Mesenchymal stem cell (in vitro differentiated cells and primary cell): ENCODE measurements around the gene ELMO1.

Experiments used
- DNase-seq: peaks from one replicate; pipeline ENCODE4 v3.0.0-alpha.2; 2013
- H2AFZ ChIP-seq: one replicate; pipeline ENCODE4 v1.6.1; 2013; ENCODE audit warnings: low read depth, mild to moderate bottlenecking, control low read depth, inconsistent platforms, low read length, moderate library complexity
- H2AK5ac ChIP-seq: 2 replicates; pipeline ENCODE4 v1.6.1; 2013; ENCODE audit warnings: low read length, moderate library complexity, mild to moderate bottlenecking, inconsistent platforms; ENCODE audit not compliant: severe bottlenecking
- H2BK120ac ChIP-seq: one replicate; pipeline ENCODE4 v1.6.1; 2013; ENCODE audit warnings: low read depth, mild to moderate bottlenecking, inconsistent platforms, low read length, moderate library complexity
- H2BK12ac ChIP-seq, 2 experiments: one replicate each; pipeline ENCODE4 v1.6.1; 2013; ENCODE audit warnings: inconsistent platforms in 2 of 2, low read length in 2 of 2, mild to moderate bottlenecking in 2 of 2, moderate library complexity in 2 of 2, control low read depth in 1 of 2
- H2BK15ac ChIP-seq: one replicate; pipeline ENCODE4 v1.6.1; 2013; ENCODE audit warnings: mild to moderate bottlenecking, low read depth, inconsistent platforms; ENCODE audit not compliant: poor library complexity, severe bottlenecking
- H2BK5ac ChIP-seq: 2 replicates; pipeline ENCODE4 v1.6.1; 2013; ENCODE audit warnings: low read depth, mild to moderate bottlenecking, low read length, control low read depth, inconsistent platforms; ENCODE audit not compliant: poor library complexity, severe bottlenecking
- H3K14ac ChIP-seq, 2 experiments: one replicate each; pipeline ENCODE4 v1.6.1; 2013; ENCODE audit warnings: inconsistent platforms in 2 of 2, low read length in 2 of 2, control low read depth in 1 of 2, mild to moderate bottlenecking in 1 of 2, moderate library complexity in 1 of 2
- H3K18ac ChIP-seq, 2 experiments: one replicate each; pipeline ENCODE4 v1.6.1; 2013; ENCODE audit warnings: inconsistent platforms in 2 of 2, low read length in 2 of 2, control low read depth in 1 of 2, low read depth in 1 of 2, mild to moderate bottlenecking in 1 of 2
- H3K23ac ChIP-seq, 2 experiments: one replicate each; pipeline ENCODE4 v1.6.1; 2013; ENCODE audit warnings: inconsistent platforms in 2 of 2, low read length in 2 of 2, mild to moderate bottlenecking in 2 of 2, moderate library complexity in 2 of 2, control low read depth in 1 of 2
- H3K27ac ChIP-seq: 2 replicates; pipeline ENCODE4 v1.5.1; 2013; ENCODE audit warnings: mild to moderate bottlenecking, moderate library complexity, low read length, control low read depth, inconsistent platforms; ENCODE audit not compliant: poor library complexity, severe bottlenecking
- H3K27me3 ChIP-seq, 2 experiments: 2 replicates each; pipeline versions ENCODE4 v1.6.1 to v1.7.0; 2013; ENCODE audit warnings: low read length in 2 of 2, mild to moderate bottlenecking in 2 of 2, moderate library complexity in 2 of 2, control low read depth in 1 of 2, inconsistent platforms in 1 of 2; ENCODE audit not compliant: control insufficient read depth in 1 of 2, insufficient read depth in 1 of 2
- H3K36me3 ChIP-seq, 2 experiments: 2 replicates each; pipeline versions ENCODE4 v1.6.1 to v1.7.0; 2013; ENCODE audit warnings: low read length in 2 of 2, control low read depth in 1 of 2, inconsistent platforms in 1 of 2, low read depth in 1 of 2, mild to moderate bottlenecking in 1 of 2; ENCODE audit not compliant: insufficient read depth in 2 of 2, control insufficient read depth in 1 of 2
- H3K4ac ChIP-seq, 2 experiments: one replicate each; pipeline ENCODE4 v1.6.1; 2013; ENCODE audit warnings: inconsistent platforms in 2 of 2, low read length in 2 of 2, mild to moderate bottlenecking in 2 of 2, moderate library complexity in 2 of 2, control low read depth in 1 of 2, low read depth in 1 of 2
- H3K4me1 ChIP-seq: 2 replicates; pipeline ENCODE4 v1.6.1; 2013; ENCODE audit warnings: low read depth, low read length, control low read depth; ENCODE audit not compliant: control insufficient read depth, insufficient read depth
- H3K4me2 ChIP-seq: 2 replicates; pipeline ENCODE4 v1.6.1; 2013; ENCODE audit warnings: low read length, mild to moderate bottlenecking, inconsistent platforms; ENCODE audit not compliant: poor library complexity, severe bottlenecking
- H3K4me3 ChIP-seq, 2 experiments: 2 replicates each; pipeline versions ENCODE4 v1.5.1 to v1.7.0; 2013; ENCODE audit warnings: low read length in 2 of 2, mild to moderate bottlenecking in 2 of 2, control low read depth in 1 of 2, low read depth in 1 of 2; ENCODE audit not compliant: insufficient read depth in 1 of 2
- H3K79me1 ChIP-seq: replicated peaks from 2 replicates; pipeline ENCODE4 v1.6.1; 2013; ENCODE audit warnings: mild to moderate bottlenecking, control low read depth, low read length, inconsistent platforms; ENCODE audit not compliant: poor library complexity, severe bottlenecking
- H3K9ac ChIP-seq: 2 replicates; pipeline ENCODE4 v1.7.0; 2013; ENCODE audit warnings: mild to moderate bottlenecking, low read length, moderate library complexity
- H3K9me3 ChIP-seq: 2 replicates; pipeline ENCODE4 v1.7.0; 2013; ENCODE audit warnings: mild to moderate bottlenecking, low read length; ENCODE audit not compliant: control insufficient read depth
- H4K8ac ChIP-seq: one replicate; pipeline ENCODE4 v1.6.1; 2013; ENCODE audit warnings: inconsistent platforms, mild to moderate bottlenecking, low read length, moderate library complexity
- H4K91ac ChIP-seq: one replicate; pipeline ENCODE4 v1.6.1; 2013; ENCODE audit warnings: mild to moderate bottlenecking, low read length, inconsistent platforms
- WGBS: methylation state at CpG from one replicate; pipeline ENCODE4 v1.1.7; 2013; ENCODE audit warnings: mixed read lengths; 5-methylcytosine and 5-hydroxymethylcytosine counted together

The ELMO1 gene

DNA sequence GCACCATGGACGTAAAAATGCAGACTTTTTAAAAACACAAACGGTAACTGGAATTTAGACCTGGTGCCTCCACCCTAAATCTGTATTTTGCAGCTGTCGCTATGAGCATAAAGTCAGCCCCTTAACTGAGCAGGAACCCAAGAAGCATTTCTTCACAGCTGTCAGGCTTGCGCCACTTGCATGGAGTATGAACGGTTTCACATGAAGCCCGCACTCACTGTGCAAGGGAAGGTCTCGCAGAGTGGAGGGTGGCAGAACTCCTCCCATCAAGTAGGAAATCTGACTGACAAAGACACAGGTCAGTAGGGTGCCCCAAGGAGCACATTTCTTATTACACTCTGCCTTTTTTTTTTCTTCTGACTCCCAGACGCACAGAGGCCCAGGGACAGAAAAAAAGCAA, 58.5 kb downstream of the ELMO1 start:
- H3K36me3 ChIP-seq: no peaks in the 10 kb centered on the region
- 75% methylated on average over 8 of the region's 8 CpGs for WGBS
- H3K14ac ChIP-seq: no peak overlapping the region
- H2AFZ ChIP-seq: no peak overlapping the region
- H3K9ac ChIP-seq: no peak overlapping the region
- no peaks in the 10 kb centered on the region for H3K4me1 ChIP-seq
- H2BK12ac ChIP-seq: no peak overlapping the region
- no peak overlapping the region for H3K4me3 ChIP-seq
- no peaks in the 10 kb centered on the region for H3K9me3 ChIP-seq
- no peak overlapping the region for H4K91ac ChIP-seq
- no peaks in the 10 kb centered on the region for H3K79me1 ChIP-seq
- no peak overlapping the region for H2BK15ac ChIP-seq
- H3K27me3 ChIP-seq: no peaks in the 10 kb centered on the region
- H4K8ac ChIP-seq: no peak overlapping the region
- H3K23ac ChIP-seq: no peak overlapping the region
- H2BK5ac ChIP-seq: no peak overlapping the region
- no peak overlapping the region for H3K27ac ChIP-seq
- H3K4me2 ChIP-seq: no peak overlapping the region
- H3K18ac ChIP-seq: no peak overlapping the region
- no peak for DNase-seq
- no peak overlapping the region for H3K4ac ChIP-seq
- H2BK120ac ChIP-seq: no peak overlapping the region
- no peak overlapping the region for H2AK5ac ChIP-seq

DNA sequence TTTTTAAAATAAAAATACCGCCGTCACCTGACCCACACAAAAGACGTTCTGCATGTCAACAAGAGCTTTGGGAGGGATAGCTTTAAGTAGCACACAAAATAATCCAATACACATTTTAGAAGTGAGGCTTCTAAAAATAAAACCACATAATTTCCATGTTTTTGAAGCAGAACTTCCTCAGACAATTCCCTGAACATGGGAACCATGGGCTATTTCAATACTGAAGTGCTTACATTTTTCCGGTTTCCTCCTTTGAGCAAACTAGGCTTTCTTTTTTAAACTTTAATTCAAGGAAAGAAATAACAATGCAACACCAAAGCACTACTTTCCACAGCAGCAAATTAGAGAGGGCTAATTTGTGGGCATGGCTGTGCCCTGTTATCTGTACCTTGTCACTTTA, 59.9 kb downstream of the ELMO1 start:
- Histone ChIP-seq H3K4me1 (no peaks in the 10 kb centered on the region), H4K91ac (no peak overlapping the region), H2BK5ac (no peak overlapping the region), H2BK15ac (no peak overlapping the region), H3K9me3 (no peaks in the 10 kb centered on the region), H3K27ac (no peak overlapping the region), H4K8ac (no peak overlapping the region), H3K4me2 (no peak overlapping the region), H3K4ac (no peak overlapping the region), H2AFZ (no peak overlapping the region), H3K18ac (no peak overlapping the region), H3K27me3 (no peaks in the 10 kb centered on the region), H3K23ac (no peak overlapping the region), H3K9ac (no peak overlapping the region), H2BK120ac (no peak overlapping the region), H3K14ac (no peak overlapping the region), H3K79me1 (no peaks in the 10 kb centered on the region), H3K4me3 (no peak overlapping the region), H2AK5ac (no peak overlapping the region), H3K36me3 (no peaks in the 10 kb centered on the region), H2BK12ac (no peak overlapping the region)
- DNase-seq: no peak
- 95% methylated on average over 4 of the region's 4 CpGs for WGBS

DNA sequence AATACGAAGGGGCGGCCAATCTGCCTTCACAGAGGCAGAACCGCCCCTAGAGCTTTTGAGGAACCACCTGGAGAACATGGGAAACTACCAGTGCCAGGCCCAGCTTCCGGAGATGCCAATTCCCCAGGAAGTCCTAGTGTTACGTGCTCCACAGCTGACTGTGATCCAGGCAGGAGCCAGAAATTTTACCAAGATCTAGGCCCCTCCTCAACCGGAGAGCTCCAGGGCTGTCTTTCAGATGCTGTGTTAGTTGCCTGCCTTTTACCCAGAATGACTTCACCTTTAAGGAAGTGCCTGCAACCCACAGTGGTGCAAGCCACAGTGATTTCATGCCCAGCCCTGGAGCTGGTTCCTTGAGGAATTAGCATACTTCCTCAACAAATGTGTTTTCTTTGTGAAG, 62.9 kb downstream of the ELMO1 start:
- Histone ChIP-seq H2AFZ (no peak overlapping the region), H3K23ac (no peak overlapping the region), H2AK5ac (no peak overlapping the region), H4K8ac (no peak overlapping the region), H3K27me3 (no peaks in the 10 kb centered on the region), H2BK12ac (no peak overlapping the region), H2BK15ac (no peak overlapping the region), H3K14ac (no peak overlapping the region), H3K4me3 (no peak overlapping the region), H3K9ac (no peak overlapping the region), H3K27ac (no peak overlapping the region), H3K18ac (no peak overlapping the region), H2BK5ac (no peak overlapping the region), H4K91ac (no peak overlapping the region), H3K4me2 (no peak overlapping the region), H3K4ac (no peak overlapping the region), H3K36me3 (no peaks in the 10 kb centered on the region), H3K9me3 (no peaks in the 10 kb centered on the region), H3K4me1 (no peaks in the 10 kb centered on the region), H2BK120ac (no peak overlapping the region), H3K79me1 (no peaks in the 10 kb centered on the region)
- 84% methylated on average over 6 of the region's 6 CpGs for WGBS
- DNase-seq: no peak

DNA sequence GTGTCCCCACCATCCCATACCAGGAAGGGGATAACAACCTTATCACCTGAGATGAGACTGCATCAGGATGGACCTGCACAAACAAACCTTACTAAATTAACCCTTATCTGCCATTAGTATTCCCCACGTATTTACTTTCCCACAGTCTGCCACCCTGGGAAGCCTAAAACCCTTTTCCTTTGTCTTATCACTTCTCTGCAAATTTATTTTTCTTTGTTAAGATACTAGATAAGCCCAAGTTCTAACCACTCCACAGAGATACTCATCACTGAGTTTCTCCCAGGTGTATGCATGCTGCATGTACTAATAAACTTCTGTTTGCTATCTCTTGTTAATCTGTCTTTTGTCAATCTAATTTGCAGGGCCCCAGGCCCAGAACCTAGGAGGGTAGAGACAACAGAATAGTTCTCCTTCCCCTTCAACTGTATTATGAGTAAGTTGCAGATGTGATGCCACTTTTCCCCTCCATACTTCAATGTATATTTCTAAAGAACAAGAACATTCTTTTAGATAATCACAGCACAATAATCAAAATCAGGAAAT, 66.0 kb downstream of the ELMO1 start:
- H3K4me1 ChIP-seq: no peaks in the 10 kb centered on the region
- no peaks in the 10 kb centered on the region for H3K79me1 ChIP-seq
- H3K27ac ChIP-seq: no peak overlapping the region
- H3K4me3 ChIP-seq: no peak overlapping the region
- H3K9ac ChIP-seq: no peak overlapping the region
- no peak overlapping the region for H2BK120ac ChIP-seq
- no peak for DNase-seq
- H3K14ac ChIP-seq: no peak overlapping the region
- no peaks in the 10 kb centered on the region for H3K27me3 ChIP-seq
- H3K23ac ChIP-seq: no peak overlapping the region
- no peak overlapping the region for H3K4ac ChIP-seq
- no peak overlapping the region for H3K18ac ChIP-seq
- H4K91ac ChIP-seq: no peak overlapping the region
- H2AFZ ChIP-seq: no peak overlapping the region
- H2AK5ac ChIP-seq: no peak overlapping the region
- H3K9me3 ChIP-seq: peaks cover under 1% of the 10 kb centered on the region
- no peaks in the 10 kb centered on the region for H3K36me3 ChIP-seq
- no peak overlapping the region for H2BK15ac ChIP-seq
- no peak overlapping the region for H2BK5ac ChIP-seq
- no peak overlapping the region for H3K4me2 ChIP-seq
- no peak overlapping the region for H4K8ac ChIP-seq
- H2BK12ac ChIP-seq: no peak overlapping the region
- 13% methylated on average over 1 of the region's 1 CpG for WGBS
